ENCODE results near the gene XYLT1.

The XYLT1 gene

DNA sequence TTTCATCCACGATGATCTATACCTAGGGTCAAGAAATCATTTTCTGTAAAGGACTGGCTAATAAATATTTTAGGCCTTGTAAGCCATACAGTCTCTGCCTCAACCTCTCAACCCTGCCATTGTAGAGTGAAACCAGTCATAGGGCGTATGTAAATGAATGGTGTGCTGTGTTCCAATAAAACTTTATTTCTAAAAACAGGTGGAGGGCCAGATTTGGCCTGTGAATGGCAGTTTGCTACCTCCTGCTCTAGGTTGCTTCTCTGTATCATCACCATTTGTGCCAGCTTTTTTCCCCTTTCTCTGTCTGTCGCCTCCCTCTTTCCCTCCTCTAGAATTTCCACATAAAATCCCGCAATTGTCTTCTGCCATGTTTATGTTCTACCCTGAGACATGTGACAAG is 181.7 kb downstream of the XYLT1 start:
- in situ Hi-C loops (cut with HindIII; ENCODE audit: low sequenced_read_pairs), result no loop called here
- no peak for DNase-seq (ENCODE audit: low read depth, low spot score)
- H3K4me3 ChIP-seq (ENCODE audit: low read depth, low read length), result no peak overlapping the region
- TF ChIP-seq, protein P1, sequence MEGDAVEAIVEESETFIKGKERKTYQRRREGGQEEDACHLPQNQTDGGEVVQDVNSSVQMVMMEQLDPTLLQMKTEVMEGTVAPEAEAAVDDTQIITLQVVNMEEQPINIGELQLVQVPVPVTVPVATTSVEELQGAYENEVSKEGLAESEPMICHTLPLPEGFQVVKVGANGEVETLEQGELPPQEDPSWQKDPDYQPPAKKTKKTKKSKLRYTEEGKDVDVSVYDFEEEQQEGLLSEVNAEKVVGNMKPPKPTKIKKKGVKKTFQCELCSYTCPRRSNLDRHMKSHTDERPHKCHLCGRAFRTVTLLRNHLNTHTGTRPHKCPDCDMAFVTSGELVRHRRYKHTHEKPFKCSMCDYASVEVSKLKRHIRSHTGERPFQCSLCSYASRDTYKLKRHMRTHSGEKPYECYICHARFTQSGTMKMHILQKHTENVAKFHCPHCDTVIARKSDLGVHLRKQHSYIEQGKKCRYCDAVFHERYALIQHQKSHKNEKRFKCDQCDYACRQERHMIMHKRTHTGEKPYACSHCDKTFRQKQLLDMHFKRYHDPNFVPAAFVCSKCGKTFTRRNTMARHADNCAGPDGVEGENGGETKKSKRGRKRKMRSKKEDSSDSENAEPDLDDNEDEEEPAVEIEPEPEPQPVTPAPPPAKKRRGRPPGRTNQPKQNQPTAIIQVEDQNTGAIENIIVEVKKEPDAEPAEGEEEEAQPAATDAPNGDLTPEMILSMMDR (IDR thresholded peaks at IDR 0.05; ENCODE audit: low read depth, low read length), result no peak

DNA sequence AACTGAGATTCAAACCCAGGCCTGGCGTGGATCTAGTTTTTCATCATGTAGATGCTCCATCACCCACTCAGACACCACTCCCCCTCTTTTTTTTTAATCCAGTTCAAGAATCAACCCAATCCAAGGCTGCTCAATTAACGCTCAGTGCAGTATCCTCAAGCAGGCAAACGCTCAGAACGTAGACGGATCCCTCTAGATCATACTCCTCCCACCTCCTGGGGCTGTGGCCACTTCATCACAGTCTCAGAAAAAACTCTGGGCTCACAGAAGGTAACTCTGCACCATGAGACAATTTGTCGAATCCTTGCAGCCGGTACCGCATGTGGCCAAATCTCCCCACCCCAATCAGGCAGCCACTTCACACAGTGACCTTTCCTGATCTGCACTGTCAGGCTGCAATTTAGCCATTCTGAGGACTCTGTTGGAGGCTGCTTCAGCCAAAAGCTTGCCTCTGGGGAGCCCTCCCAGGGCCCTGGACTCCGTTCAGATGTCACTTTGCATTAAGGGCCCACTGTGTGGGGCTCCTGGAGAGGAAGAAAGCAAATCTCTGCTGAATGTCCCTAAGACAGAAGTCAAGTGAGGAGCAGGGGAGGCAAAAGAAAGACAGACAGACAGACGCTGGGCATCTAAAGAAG is 183.5 kb downstream of the XYLT1 start:
- H3K4me3 ChIP-seq (ENCODE audit: low read depth, low read length), result no peak overlapping the region
- TF ChIP-seq, protein P1 (IDR thresholded peaks at IDR 0.05; ENCODE audit: low read depth, low read length), result no peak
- DNase-seq (ENCODE audit: low read depth, low spot score), result no peak
- in situ Hi-C loops (cut with HindIII; ENCODE audit: low sequenced_read_pairs), result no loop called here

DNA sequence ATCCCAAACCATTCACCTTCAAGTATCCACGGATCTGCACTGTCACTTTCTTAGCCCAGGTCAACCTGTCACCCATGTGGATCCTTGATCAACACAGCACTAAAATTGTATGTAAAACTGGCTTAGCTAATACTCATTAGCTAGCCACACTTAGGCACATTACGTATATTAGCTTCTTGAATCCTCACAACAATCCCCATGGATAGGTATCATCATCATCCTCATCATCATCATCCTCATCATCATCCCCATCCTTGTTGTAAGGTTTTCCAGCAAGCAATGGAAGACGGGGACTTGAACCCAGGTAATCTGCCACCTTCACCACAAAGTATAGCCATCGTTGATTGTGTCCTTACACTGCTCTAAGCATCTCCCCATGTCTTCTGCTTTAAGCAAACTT is 184.3 kb downstream of the XYLT1 start:
- in situ Hi-C loops (cut with HindIII; ENCODE audit: low sequenced_read_pairs), result no loop called here
- no peak overlapping the region for H3K4me3 ChIP-seq (ENCODE audit: low read depth, low read length)
- no peak for DNase-seq (ENCODE audit: low read depth, low spot score)
- TF ChIP-seq, protein P1 (IDR thresholded peaks at IDR 0.05; ENCODE audit: low read depth, low read length), result no peak

DNA sequence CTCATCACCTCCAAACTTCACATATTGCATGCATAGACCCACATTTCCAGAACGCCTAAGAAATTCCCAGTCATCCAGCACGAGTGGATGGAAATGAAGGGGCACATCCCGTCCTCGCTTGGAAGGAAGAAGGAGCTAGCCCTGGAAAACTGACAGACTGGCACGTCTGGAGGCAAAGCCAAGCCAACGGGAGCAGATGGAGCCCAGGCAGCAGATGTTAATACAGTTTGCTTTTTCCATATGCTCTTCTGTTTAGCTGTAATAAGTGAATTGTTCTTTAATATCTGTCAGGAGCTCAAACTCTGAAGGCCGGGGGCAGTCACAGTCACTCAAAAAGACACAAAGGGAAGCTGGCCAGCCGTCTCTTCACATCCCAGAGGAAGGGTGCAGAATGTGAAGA is 187.7 kb downstream of the XYLT1 start:
- TF ChIP-seq, protein P1 (IDR thresholded peaks at IDR 0.05; ENCODE audit: low read depth, low read length), result no peak
- in situ Hi-C loops (cut with HindIII; ENCODE audit: low sequenced_read_pairs), result no loop called here

DNA sequence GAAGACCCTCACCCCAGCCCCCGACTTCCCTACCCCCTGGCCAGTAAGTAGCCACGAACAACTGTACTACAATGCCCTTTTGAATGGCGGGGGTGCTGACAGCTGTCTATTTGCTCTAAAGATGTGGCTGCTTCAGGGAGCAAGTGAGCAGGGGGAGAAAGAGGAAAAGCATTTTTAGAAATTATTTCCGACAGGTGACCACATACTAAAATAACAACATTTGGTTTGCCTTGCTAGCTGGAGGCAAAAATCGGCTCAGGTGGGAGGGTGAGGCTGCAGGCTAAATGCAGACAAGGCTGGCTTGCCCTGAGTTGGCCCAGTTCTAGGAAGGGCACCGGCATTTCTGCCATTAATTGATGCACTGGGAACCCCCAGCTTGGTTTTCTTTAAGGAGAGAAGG is 188.5 kb downstream of the XYLT1 start:
- TF ChIP-seq, protein P1 (IDR thresholded peaks at IDR 0.05; ENCODE audit: low read depth, low read length), result no peak
- in situ Hi-C loops (cut with HindIII; ENCODE audit: low sequenced_read_pairs), result no loop called here
- no peak overlapping the region for H3K4me3 ChIP-seq (ENCODE audit: low read depth, low read length)
- no peak for DNase-seq (ENCODE audit: low read depth, low spot score)

More for the DNA sequence above, 187.7 kb downstream of the XYLT1 start:
- no peak overlapping the region for H3K4me3 ChIP-seq (ENCODE audit: low read depth, low read length)
- no peak for DNase-seq (ENCODE audit: low read depth, low spot score)

DNA sequence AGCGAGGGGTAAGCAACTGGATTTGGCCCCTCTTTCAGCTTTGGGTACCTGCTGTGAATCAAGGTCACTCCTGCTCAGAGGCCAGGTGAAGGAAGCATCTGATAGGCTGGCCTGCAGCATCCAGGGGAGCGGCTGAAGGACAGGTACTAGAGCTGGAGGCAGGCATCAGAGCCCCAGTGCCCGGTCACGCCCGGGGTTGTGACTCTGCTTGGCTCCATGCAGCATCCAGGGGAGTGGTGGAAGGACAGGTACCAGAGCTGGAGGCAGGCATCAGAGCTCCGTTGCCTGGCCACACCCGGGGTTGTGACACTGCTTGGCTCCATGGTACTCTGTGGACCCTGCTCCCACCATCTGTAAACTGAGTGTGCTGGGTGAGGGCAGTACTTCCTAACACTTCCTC is 189.7 kb downstream of the XYLT1 start:
- TF ChIP-seq, protein P1 (IDR thresholded peaks at IDR 0.05; ENCODE audit: low read depth, low read length), result no peak
- DNase-seq (ENCODE audit: low read depth, low spot score), result no peak
- in situ Hi-C loops (cut with HindIII; ENCODE audit: low sequenced_read_pairs), result no loop called here
- H3K4me3 ChIP-seq (ENCODE audit: low read depth, low read length), result no peak overlapping the region
